Measurements from ENCODE around the gene SLC24A3.

DNA sequence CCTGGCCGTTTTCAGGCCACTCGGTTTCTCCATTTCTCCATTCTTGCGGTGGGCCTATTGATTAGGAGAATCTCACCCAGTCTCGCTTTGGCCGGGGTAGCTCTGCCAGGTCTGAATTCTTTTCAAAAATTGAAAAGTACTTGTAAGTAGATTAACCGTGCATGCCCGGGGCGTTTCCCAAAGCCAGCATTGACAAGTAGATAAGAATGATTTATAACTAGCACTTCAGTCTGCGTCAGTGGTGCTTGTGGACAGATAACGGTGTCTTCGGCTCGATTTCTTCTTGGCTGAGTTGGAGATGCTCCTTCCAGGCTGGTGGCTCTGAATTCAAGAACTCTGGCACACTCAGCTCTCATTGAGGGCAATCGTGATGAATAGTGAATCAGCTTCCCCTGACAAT is 29.0 kb downstream of the SLC24A3 start:
- no peak for TF ChIP-seq EZH2 (IDR thresholded peaks at IDR 0.05; ENCODE audit: insufficient read depth, poor library complexity, severe bottlenecking)
- no peak for TF ChIP-seq EZH2phosphoT487 (IDR thresholded peaks at IDR 0.05; ENCODE audit: insufficient read depth, low read depth)
